Vagina (tissue), 2 donors: ENCODE data around the gene INSC.

Experiments
- CTCF ChIP-seq, 3 experiments: fragments of 450-650 bp in 2 of 3; fragments of 200-600 bp in 1 of 3; sonication (generic) in 1 of 3; IDR thresholded peaks; one replicate each; pipeline ENCODE4 v1.5.1; 2017 to 2019; ENCODE audit warnings: antibody characterized with exemption in 3 of 3, mild to moderate bottlenecking in 2 of 3, moderate library complexity in 2 of 3
- POLR2A ChIP-seq, 2 donors: fragments of 450-650 bp; IDR thresholded peaks; one replicate each; pipeline ENCODE4 v1.6.1; 2017; ENCODE audit warnings: antibody characterized with exemption in 2 of 2, mild to moderate bottlenecking in 2 of 2, moderate library complexity in 2 of 2
- POLR2AphosphoS5 ChIP-seq, 2 donors: sonication (generic); formaldehyde crosslinking; IDR thresholded peaks; one replicate each; pipeline ENCODE4 v1.9.0; 2017; ENCODE audit warnings: antibody characterized with exemption in 2 of 2, mild to moderate bottlenecking in 2 of 2, low read depth in 1 of 2; ENCODE audit not compliant: insufficient read depth in 1 of 2

- no peak for TF ChIP-seq CTCF (IDR thresholded peaks at IDR 0.05)
- TF ChIP-seq POLR2AphosphoS5 (IDR thresholded peaks at IDR 0.05; ENCODE audit: insufficient read depth in 1 of 2, low read depth in 1 of 2): no peak
- no peak for TF ChIP-seq POLR2A (IDR thresholded peaks at IDR 0.05)
These were observed 55.3 kb downstream of the INSC start for GRCh38 chr11:15169815-15170551.
